ENCODE measurements around the gene FHIP1B. TPM values are rescaled to one million over a fixed set of nuclear protein-coding genes. Genes with fewer than 3 reads are reported as not detected.
"Not testable (repeated sequence)": the region's sequence is repeated elsewhere in the genome, so short reads cannot be mapped to it uniquely, and the experiment has no call there.

The FHIP1B gene
- total RNA-seq: 10 to 100 TPM; 17.3 to 19.9 TPM

DNA sequence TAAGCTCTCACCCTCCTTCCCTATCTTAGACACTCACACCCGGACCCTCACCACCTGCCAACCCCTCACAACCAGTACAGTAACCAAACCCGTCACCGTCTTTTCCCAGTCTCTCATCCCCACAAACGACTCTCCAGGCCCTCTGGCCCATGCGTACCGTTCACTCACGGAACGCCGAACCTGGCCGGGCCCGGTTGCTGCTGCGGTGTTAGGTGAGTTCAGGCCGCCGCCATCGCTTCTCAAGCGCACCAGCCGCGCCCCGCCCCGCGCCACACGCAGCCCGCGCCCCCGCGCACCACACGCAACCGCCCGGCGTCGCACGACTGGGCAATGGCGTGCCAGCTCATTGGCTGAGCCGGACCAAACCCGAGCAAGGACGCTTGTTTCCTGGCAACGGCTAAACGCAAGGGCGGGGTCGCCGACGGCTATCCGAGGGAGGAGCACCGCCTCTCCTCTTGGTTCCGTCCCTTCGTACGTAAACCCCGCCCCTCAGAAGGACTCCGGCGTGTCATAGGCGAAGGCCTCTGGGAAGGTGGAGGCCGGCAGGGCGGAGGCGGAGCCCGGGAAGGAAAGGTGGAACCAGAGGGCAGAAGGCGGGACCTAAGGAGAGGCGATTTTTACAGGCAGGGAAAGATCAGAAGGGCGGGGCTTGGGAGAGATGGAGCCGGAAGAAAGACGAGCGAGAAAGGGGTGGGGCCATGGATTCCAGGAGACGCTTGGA lies at the start of gene FHIP1B:
Gene FHIP1B (minus strand): TSS at position 250 of the 721 bp plus-strand sequence. CDS start 10,120 bp downstream, outside the sequence.
- CTCF ChIA-PET: interaction anchor here (0.8 to 2.4 kb wide), 5 partner anchors 18 to 471 kb away, joined by 3 to 10 read pairs (median 3); no protein-coding TSS in a partner anchor
- peak within 1 kb of the TSS; percentile 95 for H3K27ac Mint-ChIP-seq
- no peaks in the 10 kb centered on the region for H3K36me3 Mint-ChIP-seq
- H3K4me3 Mint-ChIP-seq: peak within 1 kb of the TSS; percentile 92
- DNase-seq (peak; percentile 100), ATAC-seq (peak; percentile 94)
- no peaks in the 10 kb centered on the region for H3K9me3 Mint-ChIP-seq (ENCODE audit: low read depth)
- no peaks in the 10 kb centered on the region for H3K27me3 Mint-ChIP-seq
- peaks cover 38% of the 10 kb centered on the region for H3K4me1 Mint-ChIP-seq

DNA sequence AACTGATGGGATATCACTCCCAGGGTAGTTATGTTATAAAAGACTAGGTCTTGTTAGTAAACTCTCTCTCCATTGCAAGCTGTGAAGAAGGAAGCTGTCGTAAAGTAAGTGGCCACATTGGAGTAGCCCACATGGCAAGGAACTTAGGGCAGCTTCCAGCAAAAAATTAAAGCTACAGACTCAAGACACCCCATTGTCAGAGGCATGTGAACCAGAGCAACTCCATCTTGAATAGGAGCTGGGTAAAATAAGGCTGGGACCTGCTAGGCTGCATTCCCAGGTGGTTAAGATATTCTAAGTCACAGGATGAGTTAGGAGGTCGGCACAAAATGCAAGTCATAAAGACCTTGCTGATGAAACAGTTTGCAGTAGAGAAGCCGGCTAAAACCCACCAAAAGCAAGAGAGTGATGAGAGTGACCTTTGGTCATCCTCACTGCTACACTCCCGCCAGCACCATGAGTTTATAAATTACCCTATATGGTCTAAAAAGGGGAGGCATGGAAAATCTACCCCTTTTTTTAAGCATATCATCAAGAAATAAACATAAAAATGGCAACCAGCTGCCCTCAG lies 49.1 kb upstream of the FHIP1B start:
- no peak overlapping the region for H3K27ac Mint-ChIP-seq
- H3K4me1 Mint-ChIP-seq: no peaks in the 10 kb centered on the region
- peaks cover 60% of the 10 kb centered on the region for H3K27me3 Mint-ChIP-seq
- H3K9me3 Mint-ChIP-seq (ENCODE audit: low read depth): no peaks in the 10 kb centered on the region
- no peak overlapping the region for H3K4me3 Mint-ChIP-seq
- H3K36me3 Mint-ChIP-seq: no peaks in the 10 kb centered on the region
- CTCF ChIA-PET: no interaction called here
- ATAC-seq (no peak), DNase-seq (no peak)

DNA sequence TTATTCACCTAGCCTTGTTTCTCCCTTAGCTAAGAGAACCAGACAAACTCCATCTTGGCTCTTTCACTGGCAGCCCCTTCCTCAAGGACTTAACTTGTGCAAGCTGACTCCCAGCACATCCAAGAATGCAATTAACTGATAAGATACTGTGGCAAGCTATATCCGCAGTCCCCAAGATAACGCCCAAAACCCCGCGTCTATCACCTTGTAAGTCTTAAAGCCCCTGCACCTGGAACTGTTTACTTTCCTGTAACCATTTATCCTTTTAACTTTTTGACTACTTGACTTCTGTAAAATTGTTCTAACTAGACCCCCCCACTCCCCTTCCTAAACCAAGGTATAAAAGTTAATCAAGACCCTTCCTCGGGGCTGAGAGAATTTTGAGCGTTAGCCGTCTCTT lies 46.4 kb upstream of the FHIP1B start:
- H3K27me3 Mint-ChIP-seq: peaks cover 69% of the 10 kb centered on the region
- H3K4me1 Mint-ChIP-seq; H3K27ac Mint-ChIP-seq; DNase-seq; ATAC-seq; H3K4me3 Mint-ChIP-seq; H3K9me3 Mint-ChIP-seq (ENCODE audit: low read depth); H3K36me3 Mint-ChIP-seq: not testable (repeated sequence)
- CTCF ChIA-PET: interaction anchor here (1.5 kb wide), 2 partner anchors 10 to 73 kb away, joined by 4 read pairs; no protein-coding TSS in a partner anchor

DNA sequence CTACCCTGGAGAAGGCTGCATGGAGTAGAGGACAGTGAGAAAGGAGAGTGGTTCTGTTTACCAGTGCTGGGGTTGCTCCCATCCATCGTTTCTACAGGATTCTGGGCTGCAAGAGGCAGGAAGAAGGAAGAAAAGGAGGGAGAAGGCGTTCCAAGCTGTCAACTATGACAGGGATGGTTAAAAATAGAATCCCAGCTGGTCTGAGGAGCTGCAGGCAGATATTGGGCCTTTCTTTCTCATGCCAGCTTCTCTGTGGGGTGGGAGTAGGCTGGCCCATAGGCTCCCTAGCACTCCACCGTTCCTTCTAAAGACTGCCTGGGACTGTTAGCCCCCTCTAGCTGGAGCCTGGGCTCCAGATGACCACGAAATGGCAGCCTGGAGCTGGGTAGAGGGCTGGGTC lies 38.8 kb upstream of the FHIP1B start:
- CTCF ChIA-PET: interaction anchor here (0.8 to 1.3 kb wide), 2 partner anchors 17 to 22 kb away, joined by 3 read pairs; no protein-coding TSS in a partner anchor
- DNase-seq (no peak), ATAC-seq (no peak)
- Mint-ChIP-seq H3K27ac (no peak overlapping the region), H3K36me3 (no peaks in the 10 kb centered on the region), H3K4me1 (peaks cover 7% of the 10 kb centered on the region), H3K4me3 (no peak overlapping the region), H3K27me3 (peaks cover 44% of the 10 kb centered on the region), H3K9me3 (ENCODE audit: low read depth) (no peaks in the 10 kb centered on the region)

DNA sequence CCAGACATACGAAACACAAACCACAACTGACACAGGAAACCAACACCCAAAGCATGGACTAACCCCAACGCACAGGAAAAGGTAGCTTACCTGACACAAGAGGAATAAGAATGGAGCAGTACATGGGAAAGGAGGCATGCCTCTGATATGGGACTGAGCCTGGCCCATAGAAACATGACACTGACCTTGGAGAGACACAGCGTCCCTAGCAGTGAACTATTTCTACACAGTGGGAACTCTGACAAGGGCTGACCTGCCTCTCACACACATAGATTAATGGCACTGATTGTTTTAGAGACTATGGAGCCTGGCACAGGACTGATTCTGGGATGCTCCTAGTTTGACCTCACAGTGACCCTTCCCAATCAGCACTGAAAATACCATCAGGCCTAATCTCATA lies 37.2 kb upstream of the FHIP1B start:
- Mint-ChIP-seq H3K4me3 (no peak overlapping the region), H3K27ac (no peak overlapping the region), H3K9me3 (ENCODE audit: low read depth) (no peaks in the 10 kb centered on the region), H3K4me1 (peaks cover 7% of the 10 kb centered on the region), H3K27me3 (peaks cover 29% of the 10 kb centered on the region), H3K36me3 (no peaks in the 10 kb centered on the region)
- DNase-seq (no peak), ATAC-seq (no peak)
- CTCF ChIA-PET: interaction anchor here (0.8 kb wide), 1 partner anchor 82 kb away, joined by 3 read pairs; no protein-coding TSS in a partner anchor

DNA sequence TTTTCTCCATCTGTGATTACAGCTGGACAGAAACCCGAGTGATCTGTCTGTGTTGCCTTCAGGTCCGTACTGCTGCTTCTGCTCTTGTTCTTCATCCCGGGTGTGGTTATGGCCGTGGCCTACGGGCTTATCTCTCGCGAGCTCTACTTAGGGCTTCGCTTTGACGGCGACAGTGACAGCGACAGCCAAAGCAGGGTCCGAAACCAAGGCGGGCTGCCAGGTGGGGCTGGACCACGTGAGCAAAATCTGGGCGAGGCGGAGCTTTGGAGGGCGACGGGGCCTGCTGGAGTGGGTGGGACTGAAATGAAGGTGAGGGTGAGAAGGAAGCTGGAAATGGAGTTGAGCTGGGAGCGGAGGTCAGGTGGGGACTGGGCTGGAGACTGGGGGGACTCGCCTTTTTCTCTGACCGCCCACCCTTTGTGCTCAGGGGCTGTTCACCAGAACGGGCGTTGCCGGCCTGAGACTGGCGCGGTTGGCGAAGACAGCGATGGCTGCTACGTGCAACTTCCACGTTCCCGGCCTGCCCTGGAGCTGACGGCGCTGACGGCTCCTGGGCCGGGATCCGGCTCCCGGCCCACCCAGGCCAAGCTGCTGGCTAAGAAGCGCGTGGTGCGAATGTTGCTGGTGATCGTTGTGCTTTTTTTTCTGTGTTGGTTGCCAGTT lies 36.3 kb upstream of the FHIP1B start:
- Mint-ChIP-seq H3K36me3 (no peaks in the 10 kb centered on the region), H3K4me1 (peaks cover 7% of the 10 kb centered on the region), H3K9me3 (ENCODE audit: low read depth) (no peaks in the 10 kb centered on the region), H3K4me3 (no peak overlapping the region), H3K27me3 (peaks cover 28% of the 10 kb centered on the region), H3K27ac (no peak overlapping the region)
- CTCF ChIA-PET: interaction anchor here (0.8 to 1.3 kb wide), 2 partner anchors 11 to 83 kb away, joined by 3 to 4 read pairs; no protein-coding TSS in a partner anchor
- DNase-seq (no peak), ATAC-seq (no peak)

DNA sequence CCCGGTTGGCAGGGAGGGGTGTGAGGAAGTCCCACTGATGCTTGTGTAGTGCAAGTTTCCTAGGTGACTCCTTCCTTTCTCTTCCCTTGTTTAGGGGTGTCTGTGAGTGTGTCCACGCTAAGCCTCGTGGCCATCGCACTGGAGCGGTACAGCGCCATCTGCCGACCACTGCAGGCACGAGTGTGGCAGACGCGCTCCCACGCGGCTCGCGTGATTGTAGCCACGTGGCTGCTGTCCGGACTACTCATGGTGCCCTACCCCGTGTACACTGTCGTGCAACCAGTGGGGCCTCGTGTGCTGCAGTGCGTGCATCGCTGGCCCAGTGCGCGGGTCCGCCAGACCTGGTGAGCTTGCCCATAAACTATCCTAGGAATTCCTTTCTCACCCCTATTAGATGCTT lies 35.6 kb upstream of the FHIP1B start:
- H3K36me3 Mint-ChIP-seq: no peaks in the 10 kb centered on the region
- no peak overlapping the region for H3K4me3 Mint-ChIP-seq
- peaks cover 7% of the 10 kb centered on the region for H3K4me1 Mint-ChIP-seq
- CTCF ChIA-PET: interaction anchor here (1.3 kb wide), 1 partner anchor 11 kb away, joined by 4 read pairs; no protein-coding TSS in a partner anchor
- H3K27ac Mint-ChIP-seq: no peak overlapping the region
- H3K27me3 Mint-ChIP-seq: peaks cover 27% of the 10 kb centered on the region
- ATAC-seq (no peak), DNase-seq (no peak)
- no peaks in the 10 kb centered on the region for H3K9me3 Mint-ChIP-seq (ENCODE audit: low read depth)

DNA sequence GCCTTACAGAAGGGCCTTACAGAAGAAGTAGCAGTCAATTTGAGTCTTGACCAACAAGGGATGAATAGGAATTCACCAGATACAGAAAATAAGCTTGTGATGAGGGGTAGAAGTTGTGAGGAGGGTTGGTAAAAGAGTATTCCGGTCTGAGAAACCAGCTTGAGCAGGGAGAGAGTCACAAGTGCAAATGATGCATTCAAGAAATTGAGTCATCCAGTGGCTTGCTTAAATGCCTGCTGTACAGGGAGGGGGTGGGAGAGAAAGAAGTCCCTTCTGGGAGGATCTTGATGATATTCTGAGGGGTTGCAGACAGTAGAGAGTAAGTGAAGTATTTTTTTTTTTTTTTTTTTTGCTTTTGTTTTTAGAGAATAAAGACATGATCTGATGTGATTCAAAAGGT lies 34.4 kb upstream of the FHIP1B start:
- Mint-ChIP-seq H3K4me1 (peaks cover 7% of the 10 kb centered on the region), H3K4me3 (no peak overlapping the region), H3K27me3 (peaks cover 28% of the 10 kb centered on the region), H3K27ac (no peak overlapping the region), H3K9me3 (ENCODE audit: low read depth) (no peaks in the 10 kb centered on the region), H3K36me3 (no peaks in the 10 kb centered on the region)
- DNase-seq: no peak
- no peak for ATAC-seq
- CTCF ChIA-PET: interaction anchor here (1.5 kb wide), 1 partner anchor 39 kb away, joined by 5 read pairs; no protein-coding TSS in a partner anchor

DNA sequence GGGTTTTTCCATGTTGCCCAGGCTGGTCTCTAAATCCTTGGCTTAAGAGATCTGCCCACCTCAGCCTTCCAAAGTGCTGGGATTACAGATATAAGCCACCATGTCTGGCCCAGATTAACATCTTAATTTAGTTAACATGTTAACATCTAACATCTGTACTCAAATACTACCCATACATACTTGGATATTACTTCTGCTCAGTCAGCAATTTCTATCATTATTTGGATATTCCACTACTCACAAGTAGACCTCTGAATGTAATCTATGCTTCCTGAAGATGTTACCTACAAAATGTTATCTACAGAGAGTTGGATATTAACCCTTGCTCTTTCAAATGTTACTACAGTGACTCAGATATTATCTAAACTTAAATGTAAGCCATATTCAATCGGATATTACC lies 29.2 kb upstream of the FHIP1B start:
- Mint-ChIP-seq H3K4me3 (no peak overlapping the region), H3K4me1 (peaks cover 5% of the 10 kb centered on the region), H3K27ac (no peak overlapping the region), H3K9me3 (ENCODE audit: low read depth) (no peaks in the 10 kb centered on the region), H3K36me3 (no peaks in the 10 kb centered on the region), H3K27me3 (peaks cover 26% of the 10 kb centered on the region)
- CTCF ChIA-PET: no interaction called here
- DNase-seq (no peak), ATAC-seq (no peak)

DNA sequence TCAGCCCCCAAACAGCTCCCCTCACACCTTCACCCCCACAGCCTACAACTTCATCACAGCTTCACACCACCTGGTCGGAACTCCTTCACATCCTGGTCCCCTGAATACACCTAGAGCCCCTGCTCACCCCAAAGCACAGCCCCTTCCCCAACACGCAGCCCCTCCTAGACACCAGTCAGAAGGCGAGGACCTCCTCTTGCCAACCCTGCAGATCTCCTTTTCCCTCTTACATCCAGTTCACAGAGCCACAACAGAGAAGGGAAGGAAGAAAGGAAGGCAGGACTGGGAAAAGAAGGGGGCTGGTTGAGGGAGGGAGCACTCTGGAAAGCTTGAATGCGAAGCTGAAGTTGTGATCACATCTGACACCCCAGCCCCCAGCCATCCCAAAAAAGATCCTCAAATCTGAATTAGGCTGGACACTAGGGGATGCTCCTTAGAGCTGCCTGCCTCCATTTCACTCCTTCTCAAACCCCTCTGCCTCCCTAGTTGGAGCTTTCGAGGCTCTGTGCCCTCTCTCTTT lies 25.8 kb upstream of the FHIP1B start:
- Mint-ChIP-seq H3K4me3 (no peak overlapping the region), H3K9me3 (ENCODE audit: low read depth) (no peaks in the 10 kb centered on the region), H3K27me3 (peaks cover 16% of the 10 kb centered on the region), H3K36me3 (no peaks in the 10 kb centered on the region), H3K4me1 (peaks cover 5% of the 10 kb centered on the region), H3K27ac (no peak overlapping the region)
- DNase-seq: no peak
- CTCF ChIA-PET: interaction anchor here (1.0 to 1.5 kb wide), 2 partner anchors 11 to 103 kb away, joined by 3 to 7 read pairs; no protein-coding TSS in a partner anchor
- no peak for ATAC-seq

DNA sequence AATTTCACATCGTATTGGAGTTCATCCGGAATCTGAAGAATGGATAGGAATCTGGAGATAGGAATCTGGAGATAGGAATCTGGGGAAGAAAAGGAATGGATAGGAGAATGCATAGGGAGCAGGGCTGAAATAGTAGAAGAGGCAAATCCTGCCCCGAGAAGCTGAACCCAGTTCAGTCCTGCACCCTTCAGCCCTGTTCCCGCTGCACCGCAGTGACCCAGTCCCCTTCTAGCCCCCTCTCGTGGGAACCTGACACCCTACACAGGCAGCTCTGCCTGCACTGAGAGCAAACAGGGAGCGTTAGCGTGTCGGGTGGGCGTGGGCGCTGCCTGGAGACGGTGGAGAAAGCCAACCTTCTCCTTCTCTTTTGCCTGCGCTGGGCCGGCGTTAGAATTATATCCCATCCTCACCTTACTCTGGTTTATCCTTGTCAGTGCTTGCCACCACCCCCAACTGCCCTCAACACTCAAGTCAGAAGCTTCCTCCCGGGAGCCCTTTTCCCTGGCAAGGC lies 24.2 kb upstream of the FHIP1B start:
- DNase-seq (no peak), ATAC-seq (no peak)
- Mint-ChIP-seq H3K36me3 (no peaks in the 10 kb centered on the region), H3K27me3 (peaks cover under 1% of the 10 kb centered on the region), H3K4me1 (peaks cover 5% of the 10 kb centered on the region), H3K9me3 (ENCODE audit: low read depth) (no peaks in the 10 kb centered on the region), H3K4me3 (no peak overlapping the region), H3K27ac (no peak overlapping the region)
- CTCF ChIA-PET: interaction anchor here (2.5 kb wide), 1 partner anchor 105 kb away, joined by 10 read pairs; no protein-coding TSS in a partner anchor

DNA sequence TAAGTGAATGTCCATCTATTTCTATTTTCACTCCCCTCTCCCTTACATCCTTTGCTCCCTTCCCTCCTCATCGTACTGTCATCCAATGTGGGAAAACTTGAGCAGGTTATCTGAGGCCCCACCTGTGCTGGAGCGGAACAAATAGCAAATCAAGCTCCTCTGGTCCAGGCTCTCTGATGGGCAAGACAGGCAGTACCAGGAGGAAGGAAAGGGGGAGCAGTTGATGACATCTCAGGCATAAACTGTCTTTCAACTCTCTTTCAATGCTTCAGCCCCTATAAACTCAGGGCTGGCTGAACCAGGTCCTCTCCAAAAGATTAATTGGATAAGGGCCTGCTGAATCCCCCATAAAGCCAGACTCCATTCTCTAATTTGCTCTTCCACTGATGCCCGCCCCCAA lies 23.7 kb upstream of the FHIP1B start:
- no peaks in the 10 kb centered on the region for H3K27me3 Mint-ChIP-seq
- no peaks in the 10 kb centered on the region for H3K9me3 Mint-ChIP-seq (ENCODE audit: low read depth)
- no peak overlapping the region for H3K4me3 Mint-ChIP-seq
- CTCF ChIA-PET: interaction anchor here (2.5 kb wide), 1 partner anchor 105 kb away, joined by 10 read pairs; no protein-coding TSS in a partner anchor
- H3K4me1 Mint-ChIP-seq: peaks cover 5% of the 10 kb centered on the region
- ATAC-seq (no peak), DNase-seq (no peak)
- H3K36me3 Mint-ChIP-seq: no peaks in the 10 kb centered on the region
- no peak overlapping the region for H3K27ac Mint-ChIP-seq

DNA sequence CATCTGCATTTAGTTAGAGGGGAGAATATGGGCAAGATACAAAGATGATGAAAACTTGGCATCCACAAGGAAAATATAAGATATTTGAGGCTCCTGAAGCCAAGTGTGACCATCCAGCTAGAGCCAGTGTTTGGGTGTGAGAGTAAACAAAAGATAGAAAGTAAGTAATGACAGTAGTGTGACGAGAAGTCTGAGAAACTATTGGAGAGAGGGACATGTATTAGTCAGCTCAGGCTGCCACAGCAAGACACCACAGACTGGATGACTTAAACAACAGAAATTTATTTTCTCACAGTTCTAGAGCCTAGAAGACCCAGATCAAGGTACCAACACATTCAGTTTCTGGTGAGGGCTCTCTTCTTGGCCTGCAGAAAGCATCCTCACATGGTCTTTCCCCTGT lies 18.8 kb upstream of the FHIP1B start:
- H3K9me3 Mint-ChIP-seq (ENCODE audit: low read depth): no peaks in the 10 kb centered on the region
- no peaks in the 10 kb centered on the region for H3K4me1 Mint-ChIP-seq
- CTCF ChIA-PET: interaction anchor here (0.9 to 4.0 kb wide), 3 partner anchors 11 to 99 kb away, joined by 3 to 57 read pairs (median 27); partner anchors contain the start of gene CAVIN3
- no peaks in the 10 kb centered on the region for H3K36me3 Mint-ChIP-seq
- no peak overlapping the region for H3K27ac Mint-ChIP-seq
- ATAC-seq: peak; percentile 57
- peaks cover 3% of the 10 kb centered on the region for H3K27me3 Mint-ChIP-seq
- DNase-seq: no peak
- H3K4me3 Mint-ChIP-seq: no peak overlapping the region

Measured in activated CD8-positive, alpha-beta memory T cell treated with anti-CD3 and anti-CD28 coated beads, Interleukin-2, amount 10 ng/mL, durations not matched to agents 7 days and 5 days (primary cell).